H1 (cell line): Measurements from ENCODE around the gene PLEKHB1. TPM values are rescaled to one million over a fixed set of nuclear protein-coding genes. Genes with fewer than 3 reads are reported as not detected.
A peak's percentile ranks its signal among the peaks of the same experiment; 100 is the strongest.

Experiments used
- CTCF ChIA-PET: fragments of 300-600 bp; sonication (Branson Sonifier 250); formaldehyde crosslinking; loops from one replicate; lab custom pipeline; 2021; ENCODE audit not compliant: partially characterized antibody; lab: Charles Lee
- POLR2A ChIA-PET: fragments of 300-600 bp; sonication (Branson Sonifier 250); formaldehyde crosslinking; loops from one replicate; lab custom pipeline; 2021; ENCODE audit warnings: inconsistent platforms; ENCODE audit not compliant: partially characterized antibody; lab: Charles Lee
- DNase-seq, 2 experiments: peaks; one replicate each; pipeline versions ENCODE4 v3.0.0 to v3.0.0-alpha.2; 2010 to 2022; ENCODE audit warnings: low spot score in 2 of 2, low read depth in 1 of 2, mixed read lengths in 1 of 2
- FAIRE-seq: peaks from 2 replicates; lab custom pipeline; 2011; peaks lifted over from hg19 to GRCh38; lab: Jason Lieb, UNC
- H2AFZ ChIP-seq: 2 replicates; pipeline ENCODE4 v1.8.1; 2012; ENCODE audit warnings: low read length, inconsistent platforms
- H2AK5ac ChIP-seq: 2 replicates; pipeline ENCODE4 v1.6.1; 2013; ENCODE audit warnings: low read depth, low read length
- H2BK120ac ChIP-seq: replicated peaks from 2 replicates; pipeline ENCODE3; 2013; ENCODE audit warnings: low read depth, low read length, inconsistent platforms
- H2BK12ac ChIP-seq: 2 replicates; pipeline ENCODE4 v1.6.1; 2013; ENCODE audit warnings: low read depth, low read length
- H2BK15ac ChIP-seq: 2 replicates; pipeline ENCODE4 v1.6.1; 2013; ENCODE audit warnings: low read length
- H2BK20ac ChIP-seq: 2 replicates; pipeline ENCODE4 v1.6.1; 2013; ENCODE audit warnings: low read length
- H2BK5ac ChIP-seq: 2 replicates; pipeline ENCODE4 v1.6.1; 2013; ENCODE audit warnings: low read depth, low read length
- H3K14ac ChIP-seq: 2 replicates; pipeline ENCODE4 v1.6.1; 2013; ENCODE audit warnings: inconsistent platforms; ENCODE audit not compliant: insufficient read length
- H3K18ac ChIP-seq: 2 replicates; pipeline ENCODE4 v1.6.1; 2013; ENCODE audit warnings: low read length; ENCODE audit errors: extremely low read depth
- H3K23ac ChIP-seq: 2 replicates; pipeline ENCODE4 v1.6.1; 2013; ENCODE audit warnings: inconsistent platforms; ENCODE audit not compliant: insufficient read length
- H3K23me2 ChIP-seq: 2 replicates; pipeline ENCODE4 v1.6.1; 2013; ENCODE audit warnings: low read depth, low read length
- H3K27ac ChIP-seq: 2 replicates; pipeline ENCODE4 v1.6.1; 2011; ENCODE audit warnings: low read depth, low read length, inconsistent platforms
- H3K27me3 ChIP-seq, 4 experiments: replicated peaks in 1 of 4; 1 replicate in 1 of 4; 2 replicates in 3 of 4; pipeline versions ENCODE4 v1.6.1 to v1.8.1; 2011 to 2013; ENCODE audit warnings: low read length in 3 of 4, mild to moderate bottlenecking in 3 of 4, inconsistent platforms in 2 of 4, mixed read lengths in 2 of 4, moderate library complexity in 1 of 4; ENCODE audit not compliant: control insufficient read depth in 3 of 4, insufficient read depth in 3 of 4; ENCODE audit errors: extremely low read depth in 1 of 4
- H3K36me3 ChIP-seq, 4 experiments: 2 replicates each; pipeline versions ENCODE4 v1.6.1 to v1.8.1; 2011 to 2013; ENCODE audit warnings: mild to moderate bottlenecking in 4 of 4, low read length in 3 of 4, moderate library complexity in 2 of 4, control low read depth in 1 of 4, inconsistent platforms in 1 of 4; ENCODE audit not compliant: insufficient read depth in 4 of 4, control insufficient read depth in 2 of 4
- H3K4ac ChIP-seq: replicated peaks from 2 replicates; pipeline ENCODE3; 2013; ENCODE audit warnings: low read length, low read depth, mixed read lengths, inconsistent platforms; ENCODE audit not compliant: insufficient read length
- H3K4me1 ChIP-seq, 4 experiments: replicated peaks in 1 of 4; 1 replicate in 1 of 4; 2 replicates in 3 of 4; pipeline versions ENCODE4 v1.6.1 to v1.8.1; 2011 to 2013; ENCODE audit warnings: low read length in 3 of 4, inconsistent platforms in 2 of 4, mixed read lengths in 1 of 4; ENCODE audit not compliant: insufficient read depth in 4 of 4, control insufficient read depth in 3 of 4
- H3K4me2 ChIP-seq, 2 experiments: 2 replicates each; pipeline versions ENCODE4 v1.6.1 to v1.8.1; 2011 to 2013; ENCODE audit warnings: low read depth in 2 of 2, low read length in 2 of 2, control low read depth in 1 of 2, inconsistent platforms in 1 of 2, mild to moderate bottlenecking in 1 of 2; ENCODE audit not compliant: insufficient read depth in 1 of 2
- H3K4me3 ChIP-seq, 4 experiments: fragments of 200-600, 300-600 bp in 1 of 4; sonication (generic), shearing (Covaris generic), sonication (Bioruptor Twin) in 1 of 4; 2 replicates each; pipeline versions ENCODE4 v1.5.1 to v1.8.1; 2011 to 2016; ENCODE audit warnings: low read length in 4 of 4, low read depth in 3 of 4, control low read depth in 2 of 4, inconsistent platforms in 2 of 4, mild to moderate bottlenecking in 2 of 4, mixed read lengths in 1 of 4, moderate library complexity in 1 of 4; ENCODE audit not compliant: insufficient read depth in 2 of 4; ENCODE audit errors: extremely low read depth in 1 of 4
- H3K56ac ChIP-seq: replicated peaks from 2 replicates; pipeline ENCODE3; 2013; ENCODE audit warnings: low read depth, mild to moderate bottlenecking, mixed read lengths, low read length, inconsistent platforms; ENCODE audit not compliant: insufficient read length
- H3K79me1 ChIP-seq: 2 replicates; pipeline ENCODE4 v1.6.1; 2013; ENCODE audit warnings: low read depth, low read length, control low read depth
- H3K79me2 ChIP-seq, 2 experiments: 2 replicates each; pipeline versions ENCODE4 v1.6.1 to v1.8.1; 2012 to 2013; ENCODE audit warnings: low read length in 2 of 2, mild to moderate bottlenecking in 2 of 2, inconsistent platforms in 1 of 2; ENCODE audit not compliant: insufficient read depth in 2 of 2, control insufficient read depth in 1 of 2
- H3K9ac ChIP-seq, 4 experiments: replicated peaks in 1 of 4; 1 replicate in 1 of 4; 2 replicates in 3 of 4; pipeline versions ENCODE4 v1.6.1 to v1.8.1; 2011 to 2013; ENCODE audit warnings: low read depth in 3 of 4, low read length in 3 of 4, control low read depth in 2 of 4, mild to moderate bottlenecking in 2 of 4, moderate library complexity in 2 of 4, inconsistent platforms in 1 of 4; ENCODE audit errors: extremely low read depth in 1 of 4
- H3K9me3 ChIP-seq, 2 experiments: 2 replicates each; pipeline versions ENCODE4 v1.6.1 to v1.8.1; 2012 to 2013; ENCODE audit warnings: mild to moderate bottlenecking in 2 of 2, moderate library complexity in 2 of 2, control low read depth in 1 of 2, inconsistent platforms in 1 of 2, low read depth in 1 of 2, low read length in 1 of 2, mixed read lengths in 1 of 2; ENCODE audit not compliant: insufficient read depth in 2 of 2
- H4K20me1 ChIP-seq, 2 experiments: replicated peaks in 1 of 2; 2 replicates each; pipeline versions ENCODE3 to v1.8.1; 2011 to 2013; ENCODE audit warnings: inconsistent platforms in 2 of 2, low read length in 2 of 2, mild to moderate bottlenecking in 1 of 2; ENCODE audit not compliant: insufficient read depth in 2 of 2, control insufficient read depth in 1 of 2
- H4K5ac ChIP-seq: 2 replicates; pipeline ENCODE4 v1.6.1; 2013; ENCODE audit warnings: low read length, low read depth, mixed read lengths, inconsistent platforms; ENCODE audit not compliant: insufficient read length
- H4K8ac ChIP-seq: 2 replicates; pipeline ENCODE4 v1.8.0; 2013; ENCODE audit warnings: mild to moderate bottlenecking, moderate library complexity, low read length, inconsistent platforms; ENCODE audit not compliant: insufficient read depth; ENCODE audit errors: extremely low read depth
- H4K91ac ChIP-seq: replicated peaks from 2 replicates; pipeline ENCODE3; 2013; ENCODE audit warnings: low read length, mixed read lengths, inconsistent platforms; ENCODE audit not compliant: insufficient read length
- WGBS, 2 experiments: shearing (Covaris generic) in 1 of 2; methylation state at CpG; one replicate each; pipeline versions ENCODE4 v1.1.6 to v1.1.7; 2013 to 2015; ENCODE audit warnings: low lambda C conversion rate in 2 of 2, mixed read lengths in 2 of 2, inconsistent platforms in 1 of 2, low coverage in 1 of 2, missing lambda C conversion rate in 1 of 2; ENCODE audit not compliant: insufficient replicate concordance in 2 of 2, insufficient coverage in 1 of 2, insufficient read length in 1 of 2; ENCODE audit errors: extremely low coverage in 1 of 2, missing lambda C conversion rate in 1 of 2; 5-methylcytosine and 5-hydroxymethylcytosine counted together
- polyA plus RNA-seq, 7 experiments: library from polyadenylated mRNA; depleted of rRNA in 3 of 7; stranded (reverse) in 5 of 7; unstranded in 2 of 7; fragments of >200 nt in 5 of 7; fragments of 200-250 nt in 2 of 7; gene quantifications; 1 replicate in 5 of 7; 2 replicates in 1 of 7; 4 replicates in 1 of 7; pipeline versions ENCODE4 v1.2.1 to v1.2.3, GENCODE V29; 2011 to 2013; ENCODE audit warnings: missing spikeins in 2 of 7, mixed read lengths in 2 of 7
- total RNA-seq: library from RNA; stranded (reverse); fragmentation: NEBNext Ultra II Directional; extraction: Animal tissue kit (Norgen Biotek cat#: 25700); gene quantifications from 2 replicates; pipeline ENCODE4 v1.2.1, GENCODE V29; 2021

Gene PLEKHB1
- total and polyA plus RNA-seq, 2 of the 8 experiments (the other 6 are each of a cell fraction or from before 2014, with no cell fraction given) = 14.8 to 24.5 TPM

DNA sequence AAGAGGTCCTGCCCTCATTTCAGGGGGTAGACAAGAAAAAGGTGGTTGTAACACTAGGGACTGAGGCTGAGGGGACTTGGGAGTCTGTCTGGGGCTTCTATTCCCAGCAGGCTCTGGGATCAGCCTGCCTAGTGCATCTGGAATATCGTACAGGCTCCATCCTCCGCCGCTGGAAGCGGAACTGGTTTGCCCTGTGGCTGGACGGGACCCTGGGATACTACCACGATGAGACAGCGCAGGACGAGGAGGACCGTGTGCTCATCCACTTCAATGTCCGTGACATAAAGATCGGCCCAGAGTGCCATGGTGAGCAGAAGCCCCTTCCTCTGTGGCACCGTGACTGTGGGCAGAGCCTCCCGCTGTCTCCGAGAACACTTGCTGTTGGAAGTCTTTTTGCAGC is 4.0 kb downstream of the PLEKHB1 start:
- H3K27me3 ChIP-seq = no peaks in the 10 kb centered on the region; a peak in 3 of 7 replicates
- FAIRE-seq (no peak), DNase-seq (no peak)
- no peak overlapping the region for H2AK5ac ChIP-seq
- H2BK120ac ChIP-seq = no peak overlapping the region
- no peak overlapping the region for H4K8ac ChIP-seq
- H3K4me1 ChIP-seq = peaks cover 9 to 25% (median 17%) of the 10 kb centered on the region in 4 experiments
- no peak overlapping the region for H3K9ac ChIP-seq
- no peak overlapping the region for H4K91ac ChIP-seq
- no peak overlapping the region for H4K5ac ChIP-seq
- H3K9me3 ChIP-seq = no peaks in the 10 kb centered on the region
- H2BK15ac ChIP-seq = peak overlapping the region; percentile 72; the same call in 1 of the 2 replicates
- no peaks in the 10 kb centered on the region for H3K79me1 ChIP-seq
- peaks cover 15% of the 10 kb centered on the region for H3K23me2 ChIP-seq
- no peak overlapping the region for H3K18ac ChIP-seq
- H3K27ac ChIP-seq = no peak overlapping the region
- H3K23ac ChIP-seq = no peak overlapping the region
- 94% methylated on average over 14 of the region's 14 CpGs; no CpG with 5 or more reads in 1 of the 2 experiments for WGBS, 2 experiments
- H3K56ac ChIP-seq = no peak overlapping the region
- H3K14ac ChIP-seq = no peak overlapping the region
- H3K79me2 ChIP-seq = no peaks in the 10 kb centered on the region
- H3K4me2 ChIP-seq = no peak overlapping the region
- POLR2A ChIA-PET = interaction anchor here (1.1 kb wide), 1 partner anchor 16 kb away, joined by 3 read pairs; no protein-coding TSS in a partner anchor
- no peak overlapping the region for H2BK5ac ChIP-seq
- H2BK12ac ChIP-seq = 0 out of 2 replicates have a peak overlapping the region, but pooled peaks have one; percentile 9
- H3K36me3 ChIP-seq = no peaks in the 10 kb centered on the region
- H4K20me1 ChIP-seq = no peaks in the 10 kb centered on the region
- no peak overlapping the region for H2BK20ac ChIP-seq
- CTCF ChIA-PET = interaction anchor here (1.0 to 30.1 kb wide), 3 partner anchors 10 to 53 kb away, joined by 3 to 653 read pairs (median 12); partner anchors contain the start of genes FAM168A and PLEKHB1
- no peak overlapping the region for H3K4ac ChIP-seq
- H3K4me3 ChIP-seq = no peak overlapping the region
- no peak overlapping the region for H2AFZ ChIP-seq
